OCI-LY7 (cell line): ENCODE results near the gene ARF5. TPM values are rescaled to one million over a fixed set of nuclear protein-coding genes. Genes with fewer than 3 reads are reported as not detected.

Experiments
- BruUV-seq: library from RNA; stranded (reverse); fragments of 400-500 nt; replicated peaks from 2 replicates; lab custom pipeline; 2021; lab: Mats Ljungman, UMichigan
- CTCF ChIA-PET: fragments of 300-600 bp; sonication (Branson Sonifier 250); formaldehyde crosslinking; loops from one replicate; lab custom pipeline; 2022; ENCODE audit warnings: antibody characterized with exemption; ENCODE audit not compliant: unreplicated experiment; lab: Charles Lee
- POLR2A ChIA-PET: fragments of 300-600 bp; sonication (Branson Sonifier 250); formaldehyde crosslinking; loops from one replicate; lab custom pipeline; 2022; ENCODE audit warnings: antibody characterized with exemption; lab: Charles Lee
- DNase-seq: peaks from one replicate; pipeline ENCODE4 v3.0.0-alpha.2; 2015; ENCODE audit warnings: low spot score
- H2AFZ ChIP-seq: fragments of 200-600 bp; sonication (generic), shearing (Covaris generic); 2 replicates; pipeline ENCODE4 v1.6.1; 2014; ENCODE audit warnings: mild to moderate bottlenecking, antibody characterized with exemption, low read length, moderate library complexity
- H3K27ac ChIP-seq: fragments of 200-600 bp; sonication (generic); 2 replicates; pipeline ENCODE4 v1.5.1; 2014; ENCODE audit warnings: mixed run types, low read depth, mild to moderate bottlenecking, moderate library complexity, low read length, inconsistent platforms; ENCODE audit not compliant: poor library complexity, severe bottlenecking
- H3K36me3 ChIP-seq: fragments of 200-600 bp; sonication (generic); 2 replicates; pipeline ENCODE4 v1.6.1; 2014; ENCODE audit warnings: mild to moderate bottlenecking, antibody characterized with exemption, low read length, moderate library complexity, mixed read lengths; ENCODE audit not compliant: insufficient read depth
- H3K4me1 ChIP-seq: fragments of 200-600 bp; sonication (generic); 2 replicates; pipeline ENCODE4 v1.5.1; 2014; ENCODE audit warnings: mild to moderate bottlenecking, low read length; ENCODE audit not compliant: insufficient read depth, poor library complexity, severe bottlenecking
- H3K4me2 ChIP-seq: fragments of 200-600 bp; sonication (generic); 2 replicates; pipeline ENCODE4 v1.6.1; 2014; ENCODE audit warnings: mild to moderate bottlenecking, low read length
- H3K4me3 ChIP-seq: fragments of 200-600 bp; sonication (generic); 2 replicates; pipeline ENCODE4 v1.5.1; 2014; ENCODE audit warnings: mild to moderate bottlenecking, low read depth, low read length; ENCODE audit not compliant: poor library complexity, severe bottlenecking
- H3K79me2 ChIP-seq: fragments of 200-600 bp; sonication (generic); 2 replicates; pipeline ENCODE4 v1.6.1; 2016; ENCODE audit warnings: low read depth, mild to moderate bottlenecking, low read length, moderate library complexity, mixed read lengths; ENCODE audit not compliant: insufficient read depth
- H3K9me2 ChIP-seq: fragments of 200-600 bp; sonication (generic); 2 replicates; pipeline ENCODE4 v1.6.1; 2016; ENCODE audit warnings: mild to moderate bottlenecking, low read length, mixed read lengths; ENCODE audit not compliant: insufficient read depth
- H3K9me3 ChIP-seq: fragments of 200-600 bp; sonication (generic); 2 replicates; pipeline ENCODE4 v1.6.1; 2014; ENCODE audit warnings: mild to moderate bottlenecking, mixed run types, low read length, mixed read lengths
- H4K20me1 ChIP-seq: fragments of 200-600 bp; sonication (generic); 2 replicates; pipeline ENCODE4 v1.6.1; 2014; ENCODE audit warnings: mild to moderate bottlenecking, antibody characterized with exemption, low read length, moderate library complexity, mixed read lengths; ENCODE audit not compliant: insufficient read depth
- CTCF ChIP-seq: fragments of 200-600 bp; sonication (generic); conservative IDR thresholded peaks from 2 replicates; pipeline ENCODE4 v1.5.1; 2014; ENCODE audit warnings: mild to moderate bottlenecking, antibody characterized with exemption, low read length, moderate library complexity, mixed read lengths
- EZH2phosphoT487 ChIP-seq: fragments of 200-600 bp; sonication (generic); IDR thresholded peaks from 2 replicates; pipeline ENCODE4 v1.6.1; 2018; ENCODE audit warnings: low read depth, borderline replicate concordance, mild to moderate bottlenecking, mixed run types, antibody characterized with exemption, low read length, moderate library complexity, mixed read lengths
- intact Hi-C: fragments of 100-400 bp; cut with micrococcal nuclease; formaldehyde crosslinking; loops from one replicate; pipeline ENCODE4 v1.10.0; 2022; ENCODE audit not compliant: unreplicated experiment
- total RNA-seq, 2 experiments: library from RNA; depleted of rRNA in 1 of 2; stranded (reverse); fragments of >200 nt in 1 of 2; shearing (Covaris generic) in 1 of 2; gene quantifications; 2 replicates each; pipeline ENCODE4 v1.2.3, GENCODE V29; 2014 to 2022

ARF5 gene
- total RNA-seq, 2 experiments from 2014 or later, result 151 to 162 TPM

DNA sequence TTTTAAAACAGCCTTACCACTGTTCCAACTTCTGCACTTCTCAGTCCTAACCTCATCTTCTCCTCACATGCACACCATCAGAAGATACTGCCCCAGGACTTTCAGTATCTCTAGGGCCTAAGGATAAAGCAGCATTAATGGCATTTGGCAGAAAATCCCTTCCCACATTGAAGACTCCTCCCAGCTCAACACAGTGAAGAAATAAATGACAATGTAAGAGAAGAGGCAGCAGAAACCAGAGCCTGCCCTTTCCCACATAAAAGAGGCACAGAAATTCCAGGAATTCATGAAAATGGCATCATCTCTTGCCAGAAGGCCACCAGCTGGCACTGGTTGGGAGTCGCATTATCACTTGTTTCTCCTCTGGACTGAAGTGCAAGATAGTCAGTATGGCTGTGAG lies 6.5 kb upstream of the ARF5 start:
- TF ChIP-seq CTCF, result no peak
- no peak for TF ChIP-seq EZH2phosphoT487
- H3K27ac ChIP-seq, result no peak overlapping the region
- H3K79me2 ChIP-seq, result peaks cover 19% of the 10 kb centered on the region; the same call in 1 of the 2 replicates
- H3K36me3 ChIP-seq, result peaks cover 33% of the 10 kb centered on the region
- BruUV-seq, result no TSS peak
- CTCF ChIA-PET, result no interaction called here
- no peaks in the 10 kb centered on the region for H3K9me2 ChIP-seq
- H3K4me2 ChIP-seq, result peak overlapping the region; percentile 14; the same call in 1 of the 2 replicates
- DNase-seq, result no peak
- peaks cover 18% of the 10 kb centered on the region; the same call in 1 of the 2 replicates for H4K20me1 ChIP-seq
- no peak overlapping the region for H3K4me3 ChIP-seq
- H2AFZ ChIP-seq, result no peak overlapping the region
- no peaks in the 10 kb centered on the region for H3K9me3 ChIP-seq
- peaks cover 21% of the 10 kb centered on the region for H3K4me1 ChIP-seq
- intact Hi-C loops, result no loop called here
- POLR2A ChIA-PET, result no interaction called here

DNA sequence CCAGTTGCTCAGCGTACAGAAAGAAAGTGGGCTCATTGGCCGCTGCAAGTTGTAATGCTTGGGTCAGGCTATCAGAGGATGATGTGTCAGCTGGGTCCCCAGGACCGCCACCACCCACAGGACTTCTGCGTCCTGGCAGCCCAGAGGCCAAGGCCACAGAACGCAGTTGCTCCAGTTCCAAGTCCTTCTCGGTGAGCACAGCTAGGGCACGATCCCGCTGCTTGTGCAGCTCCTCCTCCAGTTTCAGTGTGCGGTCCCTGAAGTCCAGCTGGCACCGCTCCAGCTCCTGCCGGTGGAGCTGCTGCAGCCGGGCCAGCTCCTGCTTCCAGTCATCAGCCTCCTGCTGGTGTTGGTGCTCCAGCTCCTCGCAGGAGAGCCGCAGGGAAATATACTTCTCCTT lies 5.8 kb upstream of the ARF5 start:
- CTCF ChIA-PET, result interaction anchor here (0.6 kb wide), 1 partner anchor 1340 kb away, joined by 3 read pairs; no protein-coding TSS in a partner anchor
- intact Hi-C loops, result no loop called here
- POLR2A ChIA-PET, result interaction anchor here (0.8 to 1.2 kb wide), 2 partner anchors 9 to 10 kb away, joined by 3 read pairs; no protein-coding TSS in a partner anchor

More for the DNA sequence above, 5.8 kb upstream of the ARF5 start:
- Histone ChIP-seq H4K20me1 (peaks cover 18% of the 10 kb centered on the region; the same call in 1 of the 2 replicates), H3K4me2 (no peak overlapping the region), H3K4me3 (no peak overlapping the region), H3K27ac (no peak overlapping the region), H3K9me3 (no peaks in the 10 kb centered on the region), H3K4me1 (peaks cover 21% of the 10 kb centered on the region), H3K79me2 (peaks cover 19% of the 10 kb centered on the region; the same call in 1 of the 2 replicates), H2AFZ (no peak overlapping the region), H3K9me2 (no peaks in the 10 kb centered on the region), H3K36me3 (peaks cover 33% of the 10 kb centered on the region)
- BruUV-seq, result no TSS peak
- DNase-seq, result no peak
- TF ChIP-seq EZH2phosphoT487 (no peak), CTCF (no peak)
